Measurements from ENCODE around the gene USP10.

Gene USP10

GRCh38 chr16:84791501-84791900 lies 91.7 kb downstream of the USP10 start:
- POLR2A ChIA-PET = no interaction called here
- Histone ChIP-seq H3K36me3 (ENCODE audit: control insufficient read depth in 4 of 4, insufficient read depth in 4 of 4, low read length in 3 of 4) (no peaks in the 10 kb centered on the region), H3K27me3 (replicated peaks in 2 of 5; ENCODE audit: control insufficient read depth in 4 of 5, insufficient read depth in 5 of 5, low read length in 4 of 5) (no peaks in the 10 kb centered on the region), H3K4me3 (ENCODE audit: control insufficient read depth in 1 of 7, extremely low read depth in 1 of 7, insufficient read depth in 4 of 7, low read depth in 2 of 7, low read length in 6 of 7) (no peak overlapping the region), H3K4me1 (ENCODE audit: control extremely low read depth in 1 of 4, control insufficient read depth in 4 of 4, insufficient read depth in 4 of 4, low read length in 3 of 4) (no peaks in the 10 kb centered on the region), H3K27ac (ENCODE audit: insufficient read depth in 1 of 2, low read depth in 1 of 2, low read length in 2 of 2, poor library complexity in 1 of 2, severe bottlenecking in 2 of 2) (no peak overlapping the region), H3K9me3 (ENCODE audit: control extremely low read depth in 1 of 5, control insufficient read depth in 4 of 5, insufficient read depth in 2 of 5, low read depth in 1 of 5, low read length in 4 of 5) (no peaks in the 10 kb centered on the region)
- DNase-seq = no peak
- CTCF ChIA-PET = no interaction called here
- WGBS (ENCODE audit: insufficient coverage) = 100% methylated on average over 3 of the region's 6 CpGs

GRCh38 chr16:84794186-84794585 lies 94.4 kb downstream of the USP10 start:
- ChIA-PET POLR2A (no interaction called here), CTCF (no interaction called here)
- Histone ChIP-seq H3K27me3 (replicated peaks in 2 of 5; ENCODE audit: control insufficient read depth in 4 of 5, insufficient read depth in 5 of 5, low read length in 4 of 5) (no peaks in the 10 kb centered on the region), H3K9me3 (ENCODE audit: control extremely low read depth in 1 of 5, control insufficient read depth in 4 of 5, insufficient read depth in 2 of 5, low read depth in 1 of 5, low read length in 4 of 5) (no peaks in the 10 kb centered on the region), H3K36me3 (ENCODE audit: control insufficient read depth in 4 of 4, insufficient read depth in 4 of 4, low read length in 3 of 4) (no peaks in the 10 kb centered on the region), H3K4me1 (ENCODE audit: control extremely low read depth in 1 of 4, control insufficient read depth in 4 of 4, insufficient read depth in 4 of 4, low read length in 3 of 4) (no peaks in the 10 kb centered on the region), H3K27ac (ENCODE audit: insufficient read depth in 1 of 2, low read depth in 1 of 2, low read length in 2 of 2, poor library complexity in 1 of 2, severe bottlenecking in 2 of 2) (no peak overlapping the region), H3K4me3 (ENCODE audit: control insufficient read depth in 1 of 7, extremely low read depth in 1 of 7, insufficient read depth in 4 of 7, low read depth in 2 of 7, low read length in 6 of 7) (no peak overlapping the region)
- DNase-seq = no peak
- 98% methylated on average over 6 of the region's 6 CpGs for WGBS (ENCODE audit: insufficient coverage)

DNA sequence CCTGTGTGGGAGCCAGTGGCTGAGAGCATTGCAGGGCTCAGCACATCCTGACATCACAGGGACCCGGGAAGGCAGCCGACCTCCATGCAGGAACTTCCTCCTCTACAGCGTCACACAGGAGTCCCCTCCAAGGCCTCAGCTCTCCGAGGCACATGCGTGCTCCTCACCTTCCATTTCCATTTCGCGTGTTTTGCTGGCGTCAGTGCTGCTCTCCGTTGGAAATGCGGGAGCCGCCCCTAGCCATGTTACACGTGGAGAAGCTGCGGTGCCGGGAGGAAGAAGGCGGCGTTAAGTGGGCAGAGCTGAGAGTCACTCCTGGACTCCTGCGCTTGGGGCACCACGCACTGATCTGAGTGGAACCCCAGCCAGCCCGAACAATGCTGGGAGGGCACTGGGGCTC lies 94.8 kb downstream of the USP10 start:
- H3K4me1 ChIP-seq (ENCODE audit: control extremely low read depth in 1 of 4, control insufficient read depth in 4 of 4, insufficient read depth in 4 of 4, low read length in 3 of 4) = no peaks in the 10 kb centered on the region
- CTCF ChIA-PET = no interaction called here
- no peak overlapping the region for H3K27ac ChIP-seq (ENCODE audit: insufficient read depth in 1 of 2, low read depth in 1 of 2, low read length in 2 of 2, poor library complexity in 1 of 2, severe bottlenecking in 2 of 2)
- WGBS (ENCODE audit: insufficient coverage) = 95% methylated on average over 17 of the region's 19 CpGs
- no peaks in the 10 kb centered on the region for H3K36me3 ChIP-seq (ENCODE audit: control insufficient read depth in 4 of 4, insufficient read depth in 4 of 4, low read length in 3 of 4)
- no peaks in the 10 kb centered on the region for H3K27me3 ChIP-seq (replicated peaks in 2 of 5; ENCODE audit: control insufficient read depth in 4 of 5, insufficient read depth in 5 of 5, low read length in 4 of 5)
- H3K9me3 ChIP-seq (ENCODE audit: control extremely low read depth in 1 of 5, control insufficient read depth in 4 of 5, insufficient read depth in 2 of 5, low read depth in 1 of 5, low read length in 4 of 5) = peaks cover 0 to 2% (median 0%) of the 10 kb centered on the region in 5 experiments
- H3K4me3 ChIP-seq (ENCODE audit: control insufficient read depth in 1 of 7, extremely low read depth in 1 of 7, insufficient read depth in 4 of 7, low read depth in 2 of 7, low read length in 6 of 7) = no peak overlapping the region
- POLR2A ChIA-PET = no interaction called here
- DNase-seq = no peak

- Histone ChIP-seq H3K27me3 (replicated peaks in 2 of 5; ENCODE audit: control insufficient read depth in 4 of 5, insufficient read depth in 5 of 5, low read length in 4 of 5) (no peaks in the 10 kb centered on the region), H3K4me3 (ENCODE audit: control insufficient read depth in 1 of 7, extremely low read depth in 1 of 7, insufficient read depth in 4 of 7, low read depth in 2 of 7, low read length in 6 of 7) (no peak overlapping the region), H3K36me3 (ENCODE audit: control insufficient read depth in 4 of 4, insufficient read depth in 4 of 4, low read length in 3 of 4) (no peaks in the 10 kb centered on the region), H3K4me1 (ENCODE audit: control extremely low read depth in 1 of 4, control insufficient read depth in 4 of 4, insufficient read depth in 4 of 4, low read length in 3 of 4) (no peaks in the 10 kb centered on the region), H3K27ac (ENCODE audit: insufficient read depth in 1 of 2, low read depth in 1 of 2, low read length in 2 of 2, poor library complexity in 1 of 2, severe bottlenecking in 2 of 2) (no peak overlapping the region), H3K9me3 (ENCODE audit: control extremely low read depth in 1 of 5, control insufficient read depth in 4 of 5, insufficient read depth in 2 of 5, low read depth in 1 of 5, low read length in 4 of 5) (peaks cover 0 to 2% (median 0%) of the 10 kb centered on the region in 5 experiments)
- WGBS (ENCODE audit: insufficient coverage) = 98% methylated on average over 20 of the region's 22 CpGs
- POLR2A ChIA-PET = no interaction called here
- DNase-seq = no peak
- CTCF ChIA-PET = no interaction called here
Measured at GRCh38 chr16:84795329-84796053, 95.7 kb downstream of the USP10 start.

DNA sequence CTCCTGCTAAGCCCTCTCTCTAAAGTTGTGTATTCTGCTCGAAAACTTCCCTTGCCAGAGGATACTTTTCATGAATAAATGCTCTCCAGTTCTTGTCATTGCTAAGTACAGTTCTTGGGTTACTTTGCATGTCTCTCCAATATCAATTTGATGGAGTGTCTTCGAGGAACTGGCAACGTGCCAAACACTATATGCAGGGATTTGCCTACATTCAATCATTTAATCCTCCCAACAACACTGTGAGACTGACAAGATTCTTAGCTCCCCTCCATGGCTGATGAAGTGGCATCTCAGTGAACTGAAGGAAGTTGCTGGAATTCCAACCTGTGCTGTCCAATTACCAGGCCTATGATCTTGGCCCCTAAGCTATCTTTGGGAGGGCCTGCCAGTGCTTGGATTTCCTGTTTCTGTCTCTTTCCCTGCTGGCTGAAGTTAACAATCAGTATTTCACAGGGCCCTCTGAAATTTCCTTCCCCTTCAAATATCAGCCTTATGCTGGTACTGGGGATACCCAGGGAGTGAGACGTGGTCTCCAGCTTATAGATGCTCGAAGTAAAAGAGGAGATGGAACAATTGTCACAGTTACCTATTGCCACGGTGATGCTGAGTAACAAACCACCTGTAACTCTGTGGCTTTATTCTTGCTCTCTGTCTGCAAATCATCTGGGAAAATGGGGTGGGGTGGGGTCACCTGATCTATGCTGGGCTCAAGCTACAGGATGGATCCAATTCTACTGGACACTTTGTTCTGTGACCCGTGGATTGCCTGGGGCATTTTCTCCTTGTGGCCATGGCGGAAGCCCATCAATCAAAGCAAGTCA lies 100.6 kb downstream of the USP10 start:
- peaks cover 0 to 2% (median 0%) of the 10 kb centered on the region in 5 experiments for H3K9me3 ChIP-seq (ENCODE audit: control extremely low read depth in 1 of 5, control insufficient read depth in 4 of 5, insufficient read depth in 2 of 5, low read depth in 1 of 5, low read length in 4 of 5)
- H3K36me3 ChIP-seq (ENCODE audit: control insufficient read depth in 4 of 4, insufficient read depth in 4 of 4, low read length in 3 of 4) = no peaks in the 10 kb centered on the region
- H3K27ac ChIP-seq (ENCODE audit: insufficient read depth in 1 of 2, low read depth in 1 of 2, low read length in 2 of 2, poor library complexity in 1 of 2, severe bottlenecking in 2 of 2) = no peak overlapping the region
- ChIA-PET POLR2A (no interaction called here), CTCF (interaction anchor here (1.5 kb wide), 1 partner anchor 12 kb away, joined by 3 read pairs; no protein-coding TSS in a partner anchor)
- H3K4me3 ChIP-seq (ENCODE audit: control insufficient read depth in 1 of 7, extremely low read depth in 1 of 7, insufficient read depth in 4 of 7, low read depth in 2 of 7, low read length in 6 of 7) = no peak overlapping the region
- WGBS (ENCODE audit: insufficient coverage) = 75% methylated on average over 8 of the region's 8 CpGs
- DNase-seq = no peak
- no peaks in the 10 kb centered on the region for H3K4me1 ChIP-seq (ENCODE audit: control extremely low read depth in 1 of 4, control insufficient read depth in 4 of 4, insufficient read depth in 4 of 4, low read length in 3 of 4)
- H3K27me3 ChIP-seq (replicated peaks in 2 of 5; ENCODE audit: control insufficient read depth in 4 of 5, insufficient read depth in 5 of 5, low read length in 4 of 5) = no peaks in the 10 kb centered on the region

GRCh38 chr16:84803146-84803545 lies 103.3 kb downstream of the USP10 start:
- CTCF ChIA-PET = no interaction called here
- WGBS (ENCODE audit: insufficient coverage) = 89% methylated on average over 8 of the region's 9 CpGs

DNA sequence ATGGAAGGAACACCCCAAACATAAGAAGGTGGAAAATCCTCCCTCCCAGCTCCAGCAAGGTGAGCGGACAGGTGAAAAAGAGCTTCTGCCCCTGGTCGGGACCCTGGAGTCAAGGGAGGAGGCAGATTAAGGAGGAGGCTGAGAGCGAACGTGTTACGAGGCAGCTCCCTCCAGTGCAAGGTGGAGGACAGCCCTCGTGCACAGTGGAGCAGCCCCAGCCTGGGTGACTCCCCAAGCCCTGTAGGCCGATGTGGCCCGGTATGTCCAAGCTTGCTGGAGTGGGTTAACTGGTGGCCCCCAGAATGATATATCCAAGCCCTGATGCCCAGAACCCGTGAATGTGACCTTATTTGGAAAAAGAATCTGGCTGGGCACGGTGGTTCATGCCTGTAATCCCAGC lies 104.5 kb downstream of the USP10 start:
- no peak for DNase-seq
- ChIA-PET POLR2A (no interaction called here), CTCF (interaction anchor here (0.9 to 1.3 kb wide), 2 partner anchors 10 to 120 kb away, joined by 3 to 4 read pairs; no protein-coding TSS in a partner anchor)

More at GRCh38 chr16:84803146-84803545, 103.3 kb downstream of the USP10 start:
- no peak for DNase-seq
- POLR2A ChIA-PET = no interaction called here
- H3K27me3 ChIP-seq (replicated peaks in 2 of 5; ENCODE audit: control insufficient read depth in 4 of 5, insufficient read depth in 5 of 5, low read length in 4 of 5) = no peaks in the 10 kb centered on the region
- H3K4me3 ChIP-seq (ENCODE audit: control insufficient read depth in 1 of 7, extremely low read depth in 1 of 7, insufficient read depth in 4 of 7, low read depth in 2 of 7, low read length in 6 of 7) = no peak overlapping the region
- H3K27ac ChIP-seq (ENCODE audit: insufficient read depth in 1 of 2, low read depth in 1 of 2, low read length in 2 of 2, poor library complexity in 1 of 2, severe bottlenecking in 2 of 2) = no peak overlapping the region
- peaks cover 0 to 10% (median 5%) of the 10 kb centered on the region in 4 experiments for H3K4me1 ChIP-seq (ENCODE audit: control extremely low read depth in 1 of 4, control insufficient read depth in 4 of 4, insufficient read depth in 4 of 4, low read length in 3 of 4)
- no peaks in the 10 kb centered on the region for H3K36me3 ChIP-seq (ENCODE audit: control insufficient read depth in 4 of 4, insufficient read depth in 4 of 4, low read length in 3 of 4)
- peaks cover 0 to 2% (median 0%) of the 10 kb centered on the region in 5 experiments for H3K9me3 ChIP-seq (ENCODE audit: control extremely low read depth in 1 of 5, control insufficient read depth in 4 of 5, insufficient read depth in 2 of 5, low read depth in 1 of 5, low read length in 4 of 5)

More for the DNA sequence above, 104.5 kb downstream of the USP10 start:
- H3K4me3 ChIP-seq (ENCODE audit: control insufficient read depth in 1 of 7, extremely low read depth in 1 of 7, insufficient read depth in 4 of 7, low read depth in 2 of 7, low read length in 6 of 7) = no peak overlapping the region
- H3K27ac ChIP-seq (ENCODE audit: insufficient read depth in 1 of 2, low read depth in 1 of 2, low read length in 2 of 2, poor library complexity in 1 of 2, severe bottlenecking in 2 of 2) = no peak overlapping the region
- H3K4me1 ChIP-seq (ENCODE audit: control extremely low read depth in 1 of 4, control insufficient read depth in 4 of 4, insufficient read depth in 4 of 4, low read length in 3 of 4) = peaks cover 0 to 10% (median 5%) of the 10 kb centered on the region in 4 experiments
- peaks cover 0 to 1% (median 0%) of the 10 kb centered on the region in 5 experiments for H3K9me3 ChIP-seq (ENCODE audit: control extremely low read depth in 1 of 5, control insufficient read depth in 4 of 5, insufficient read depth in 2 of 5, low read depth in 1 of 5, low read length in 4 of 5)
- H3K36me3 ChIP-seq (ENCODE audit: control insufficient read depth in 4 of 4, insufficient read depth in 4 of 4, low read length in 3 of 4) = no peaks in the 10 kb centered on the region
- H3K27me3 ChIP-seq (replicated peaks in 2 of 5; ENCODE audit: control insufficient read depth in 4 of 5, insufficient read depth in 5 of 5, low read length in 4 of 5) = no peaks in the 10 kb centered on the region
- WGBS (ENCODE audit: insufficient coverage) = 98% methylated on average over 7 of the region's 10 CpGs
